Mesenchymal stem cell (in vitro differentiated cells and primary cell): Measurements from ENCODE around the gene HHIPL1.

Experiments used
- DNase-seq: peaks from one replicate; pipeline ENCODE4 v3.0.0-alpha.2; 2013
- H2AFZ ChIP-seq: one replicate; pipeline ENCODE4 v1.6.1; 2013; ENCODE audit warnings: low read depth, mild to moderate bottlenecking, control low read depth, inconsistent platforms, low read length, moderate library complexity
- H2AK5ac ChIP-seq: 2 replicates; pipeline ENCODE4 v1.6.1; 2013; ENCODE audit warnings: low read length, moderate library complexity, mild to moderate bottlenecking, inconsistent platforms; ENCODE audit not compliant: severe bottlenecking
- H2BK120ac ChIP-seq: one replicate; pipeline ENCODE4 v1.6.1; 2013; ENCODE audit warnings: low read depth, mild to moderate bottlenecking, inconsistent platforms, low read length, moderate library complexity
- H2BK12ac ChIP-seq, 2 experiments: one replicate each; pipeline ENCODE4 v1.6.1; 2013; ENCODE audit warnings: inconsistent platforms in 2 of 2, low read length in 2 of 2, mild to moderate bottlenecking in 2 of 2, moderate library complexity in 2 of 2, control low read depth in 1 of 2
- H2BK15ac ChIP-seq: one replicate; pipeline ENCODE4 v1.6.1; 2013; ENCODE audit warnings: mild to moderate bottlenecking, low read depth, inconsistent platforms; ENCODE audit not compliant: poor library complexity, severe bottlenecking
- H2BK5ac ChIP-seq: 2 replicates; pipeline ENCODE4 v1.6.1; 2013; ENCODE audit warnings: low read depth, mild to moderate bottlenecking, low read length, control low read depth, inconsistent platforms; ENCODE audit not compliant: poor library complexity, severe bottlenecking
- H3K14ac ChIP-seq, 2 experiments: one replicate each; pipeline ENCODE4 v1.6.1; 2013; ENCODE audit warnings: inconsistent platforms in 2 of 2, low read length in 2 of 2, control low read depth in 1 of 2, mild to moderate bottlenecking in 1 of 2, moderate library complexity in 1 of 2
- H3K18ac ChIP-seq, 2 experiments: one replicate each; pipeline ENCODE4 v1.6.1; 2013; ENCODE audit warnings: inconsistent platforms in 2 of 2, low read length in 2 of 2, control low read depth in 1 of 2, low read depth in 1 of 2, mild to moderate bottlenecking in 1 of 2
- H3K23ac ChIP-seq, 2 experiments: one replicate each; pipeline ENCODE4 v1.6.1; 2013; ENCODE audit warnings: inconsistent platforms in 2 of 2, low read length in 2 of 2, mild to moderate bottlenecking in 2 of 2, moderate library complexity in 2 of 2, control low read depth in 1 of 2
- H3K27ac ChIP-seq: 2 replicates; pipeline ENCODE4 v1.5.1; 2013; ENCODE audit warnings: mild to moderate bottlenecking, moderate library complexity, low read length, control low read depth, inconsistent platforms; ENCODE audit not compliant: poor library complexity, severe bottlenecking
- H3K27me3 ChIP-seq, 2 experiments: 2 replicates each; pipeline versions ENCODE4 v1.6.1 to v1.7.0; 2013; ENCODE audit warnings: low read length in 2 of 2, mild to moderate bottlenecking in 2 of 2, moderate library complexity in 2 of 2, control low read depth in 1 of 2, inconsistent platforms in 1 of 2; ENCODE audit not compliant: control insufficient read depth in 1 of 2, insufficient read depth in 1 of 2
- H3K36me3 ChIP-seq, 2 experiments: 2 replicates each; pipeline versions ENCODE4 v1.6.1 to v1.7.0; 2013; ENCODE audit warnings: low read length in 2 of 2, control low read depth in 1 of 2, inconsistent platforms in 1 of 2, low read depth in 1 of 2, mild to moderate bottlenecking in 1 of 2; ENCODE audit not compliant: insufficient read depth in 2 of 2, control insufficient read depth in 1 of 2
- H3K4ac ChIP-seq, 2 experiments: one replicate each; pipeline ENCODE4 v1.6.1; 2013; ENCODE audit warnings: inconsistent platforms in 2 of 2, low read length in 2 of 2, mild to moderate bottlenecking in 2 of 2, moderate library complexity in 2 of 2, control low read depth in 1 of 2, low read depth in 1 of 2
- H3K4me1 ChIP-seq: 2 replicates; pipeline ENCODE4 v1.6.1; 2013; ENCODE audit warnings: low read depth, low read length, control low read depth; ENCODE audit not compliant: control insufficient read depth, insufficient read depth
- H3K4me2 ChIP-seq: 2 replicates; pipeline ENCODE4 v1.6.1; 2013; ENCODE audit warnings: low read length, mild to moderate bottlenecking, inconsistent platforms; ENCODE audit not compliant: poor library complexity, severe bottlenecking
- H3K4me3 ChIP-seq, 2 experiments: 2 replicates each; pipeline versions ENCODE4 v1.5.1 to v1.7.0; 2013; ENCODE audit warnings: low read length in 2 of 2, mild to moderate bottlenecking in 2 of 2, control low read depth in 1 of 2, low read depth in 1 of 2; ENCODE audit not compliant: insufficient read depth in 1 of 2
- H3K79me1 ChIP-seq: replicated peaks from 2 replicates; pipeline ENCODE4 v1.6.1; 2013; ENCODE audit warnings: mild to moderate bottlenecking, control low read depth, low read length, inconsistent platforms; ENCODE audit not compliant: poor library complexity, severe bottlenecking
- H3K9ac ChIP-seq: 2 replicates; pipeline ENCODE4 v1.7.0; 2013; ENCODE audit warnings: mild to moderate bottlenecking, low read length, moderate library complexity
- H3K9me3 ChIP-seq: 2 replicates; pipeline ENCODE4 v1.7.0; 2013; ENCODE audit warnings: mild to moderate bottlenecking, low read length; ENCODE audit not compliant: control insufficient read depth
- H4K8ac ChIP-seq: one replicate; pipeline ENCODE4 v1.6.1; 2013; ENCODE audit warnings: inconsistent platforms, mild to moderate bottlenecking, low read length, moderate library complexity
- H4K91ac ChIP-seq: one replicate; pipeline ENCODE4 v1.6.1; 2013; ENCODE audit warnings: mild to moderate bottlenecking, low read length, inconsistent platforms
- WGBS: methylation state at CpG from one replicate; pipeline ENCODE4 v1.1.7; 2013; ENCODE audit warnings: mixed read lengths; 5-methylcytosine and 5-hydroxymethylcytosine counted together

Gene HHIPL1

DNA sequence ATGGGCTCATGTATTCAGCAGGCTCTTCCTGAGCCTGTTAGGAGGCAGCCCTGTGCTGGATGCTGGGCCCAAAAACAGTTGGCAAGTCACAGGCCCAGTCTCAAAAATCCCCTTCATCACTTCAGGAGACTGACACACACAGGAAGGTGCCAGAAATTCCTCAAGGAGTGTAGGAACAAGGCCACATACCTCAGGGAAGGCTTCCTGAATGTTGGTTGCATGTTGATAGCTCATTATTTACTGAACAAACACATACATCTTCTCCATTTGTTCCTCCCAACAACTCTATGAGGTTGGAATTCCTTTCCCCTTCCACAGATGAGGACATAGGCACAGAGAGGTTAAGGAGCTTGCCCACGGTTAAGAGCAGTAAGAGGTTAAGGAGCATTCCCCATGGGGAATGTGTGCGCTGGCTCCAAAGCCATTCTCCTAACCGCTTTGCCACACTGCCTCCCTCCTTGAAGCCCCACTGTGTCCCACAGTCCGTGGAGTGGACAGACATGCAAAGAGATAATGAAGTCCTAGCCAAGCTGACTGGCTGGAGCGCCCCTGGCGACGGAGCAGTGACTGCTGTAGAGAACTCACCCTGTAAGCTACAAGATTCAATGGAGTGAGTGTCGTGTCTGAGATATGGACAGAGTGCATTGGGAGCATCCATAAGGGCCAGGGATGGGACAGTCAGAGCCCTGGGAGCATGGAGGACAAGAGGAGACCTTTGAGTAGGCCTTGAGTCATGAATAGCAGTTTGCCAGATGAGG is 3.3 kb downstream of the HHIPL1 start:
- H4K8ac ChIP-seq = no peak overlapping the region
- peaks cover 0 to 9% of the 10 kb centered on the region in 2 experiments for H3K27me3 ChIP-seq
- H3K4me1 ChIP-seq = peaks cover 22% of the 10 kb centered on the region
- no peaks in the 10 kb centered on the region for H3K9me3 ChIP-seq
- H3K79me1 ChIP-seq = no peaks in the 10 kb centered on the region
- H2BK5ac ChIP-seq = no peak overlapping the region
- H3K18ac ChIP-seq = no peak overlapping the region
- 84% methylated on average over 8 of the region's 8 CpGs for WGBS
- no peak overlapping the region for H3K14ac ChIP-seq
- H2AK5ac ChIP-seq = no peak overlapping the region
- no peak overlapping the region for H3K4me2 ChIP-seq
- H3K4ac ChIP-seq = no peak overlapping the region
- no peak overlapping the region for H3K9ac ChIP-seq
- H4K91ac ChIP-seq = no peak overlapping the region
- no peak for DNase-seq
- H2BK15ac ChIP-seq = no peak overlapping the region
- H2AFZ ChIP-seq = no peak overlapping the region
- no peak overlapping the region for H3K27ac ChIP-seq
- H3K36me3 ChIP-seq = no peaks in the 10 kb centered on the region
- no peak overlapping the region for H3K4me3 ChIP-seq
- H2BK120ac ChIP-seq = no peak overlapping the region
- no peak overlapping the region for H3K23ac ChIP-seq
- no peak overlapping the region for H2BK12ac ChIP-seq

DNA sequence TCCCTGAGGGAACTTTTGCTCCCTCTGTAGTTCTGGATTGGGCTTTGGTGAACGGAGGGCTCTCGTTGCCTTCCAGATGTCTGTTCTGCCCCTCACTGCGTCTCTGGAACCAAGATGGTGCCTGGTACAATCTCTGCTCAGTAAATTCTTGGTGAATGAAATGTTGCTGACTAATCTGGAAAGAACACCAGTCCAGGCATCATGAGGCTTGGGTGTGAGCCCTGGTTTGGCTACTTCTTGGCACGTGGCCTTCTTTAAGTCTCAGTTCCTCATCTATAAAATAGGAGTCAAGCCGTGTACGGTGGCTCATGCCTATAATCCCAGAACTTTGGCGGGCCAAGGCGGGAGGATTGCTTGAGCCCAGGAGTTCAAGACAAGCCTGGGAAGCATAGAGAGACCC is 4.3 kb downstream of the HHIPL1 start:
- no peak for DNase-seq
- no peak overlapping the region for H3K4me3 ChIP-seq
- H3K9ac ChIP-seq = no peak overlapping the region
- H3K4me1 ChIP-seq = peaks cover 22% of the 10 kb centered on the region
- no peak overlapping the region for H3K4ac ChIP-seq
- H3K4me2 ChIP-seq = no peak overlapping the region
- H4K8ac ChIP-seq = no peak overlapping the region
- H3K27me3 ChIP-seq = peaks cover 0 to 9% of the 10 kb centered on the region in 2 experiments
- no peak overlapping the region for H3K27ac ChIP-seq
- no peak overlapping the region for H2BK5ac ChIP-seq
- H3K36me3 ChIP-seq = no peaks in the 10 kb centered on the region
- H3K14ac ChIP-seq = no peak overlapping the region
- no peak overlapping the region for H2BK120ac ChIP-seq
- H3K18ac ChIP-seq = no peak overlapping the region
- H3K9me3 ChIP-seq = no peaks in the 10 kb centered on the region
- no peak overlapping the region for H2AFZ ChIP-seq
- H4K91ac ChIP-seq = no peak overlapping the region
- no peak overlapping the region for H2BK15ac ChIP-seq
- no peak overlapping the region for H2AK5ac ChIP-seq
- WGBS = 83% methylated on average over 8 of the region's 8 CpGs
- no peaks in the 10 kb centered on the region for H3K79me1 ChIP-seq
- H3K23ac ChIP-seq = peak overlapping the region in 1 of 2 experiments; percentile 48
- no peak overlapping the region for H2BK12ac ChIP-seq

DNA sequence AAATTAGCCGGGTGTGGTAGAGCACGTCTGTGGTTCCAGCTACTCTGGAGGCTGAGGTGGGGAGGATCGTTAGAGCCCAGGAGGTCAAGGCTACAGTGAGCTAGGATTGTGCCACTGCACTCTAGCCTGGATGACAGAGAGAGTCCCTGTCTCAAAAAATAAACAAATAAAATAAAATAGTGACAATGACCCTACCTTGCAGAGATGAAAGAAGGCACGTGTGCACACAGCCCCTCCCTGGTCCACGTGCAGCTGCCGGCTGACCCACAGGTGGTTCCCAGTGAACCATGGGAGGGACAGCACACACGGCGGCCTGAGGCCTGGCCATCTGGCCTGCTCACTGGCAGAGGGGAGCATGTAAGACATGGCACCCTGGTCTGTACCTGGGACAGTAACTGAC is 4.7 kb downstream of the HHIPL1 start:
- Histone ChIP-seq H3K23ac (no peak overlapping the region), H3K18ac (no peak overlapping the region), H2BK5ac (no peak overlapping the region), H3K4me1 (peaks cover 22% of the 10 kb centered on the region), H2BK120ac (no peak overlapping the region), H3K9ac (no peak overlapping the region), H3K4ac (no peak overlapping the region), H3K27ac (no peak overlapping the region), H4K8ac (no peak overlapping the region), H2AFZ (no peak overlapping the region), H3K79me1 (no peaks in the 10 kb centered on the region), H3K27me3 (peaks cover 0 to 6% of the 10 kb centered on the region in 2 experiments), H2BK15ac (no peak overlapping the region), H2AK5ac (no peak overlapping the region), H3K4me3 (no peak overlapping the region), H2BK12ac (no peak overlapping the region), H3K14ac (peak overlapping the region in 1 of 2 experiments; percentile 38), H3K4me2 (no peak overlapping the region), H3K9me3 (no peaks in the 10 kb centered on the region), H4K91ac (no peak overlapping the region), H3K36me3 (no peaks in the 10 kb centered on the region)
- DNase-seq = no peak
- 91% methylated on average over 8 of the region's 8 CpGs for WGBS

DNA sequence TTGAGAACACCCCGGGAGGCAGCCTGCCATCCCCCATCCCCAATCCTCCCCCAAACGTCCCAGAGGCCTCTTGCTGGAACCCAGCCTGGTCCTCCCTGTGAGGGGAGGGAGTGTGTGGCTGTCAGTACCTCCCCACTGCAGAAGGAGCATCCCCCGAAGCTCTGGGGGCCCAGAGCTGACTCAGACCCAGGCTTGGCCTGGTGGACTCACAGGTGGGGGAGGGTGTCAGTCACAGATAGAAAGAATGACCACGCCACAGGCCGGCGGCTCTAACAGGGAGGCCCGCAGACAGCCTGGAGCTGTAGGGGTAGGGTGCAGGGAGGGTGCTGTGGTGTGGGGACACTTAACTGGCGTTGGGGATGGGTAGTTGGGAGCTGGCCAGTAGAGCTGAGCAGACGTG is 5.3 kb downstream of the HHIPL1 start:
- Histone ChIP-seq H3K4me1 (peaks cover 19% of the 10 kb centered on the region), H4K91ac (no peak overlapping the region), H3K9ac (no peak overlapping the region), H2AFZ (no peak overlapping the region), H3K4me3 (no peak overlapping the region), H3K14ac (no peak overlapping the region), H3K27ac (no peak overlapping the region), H3K9me3 (no peaks in the 10 kb centered on the region), H3K4ac (no peak overlapping the region), H3K27me3 (peaks cover 0 to 3% of the 10 kb centered on the region in 2 experiments), H2BK5ac (no peak overlapping the region), H4K8ac (no peak overlapping the region), H3K36me3 (no peaks in the 10 kb centered on the region), H3K79me1 (no peaks in the 10 kb centered on the region), H3K18ac (no peak overlapping the region), H2BK120ac (no peak overlapping the region), H2AK5ac (no peak overlapping the region), H3K4me2 (no peak overlapping the region), H2BK12ac (no peak overlapping the region), H2BK15ac (no peak overlapping the region), H3K23ac (peak overlapping the region in 1 of 2 experiments; percentile 23)
- 83% methylated on average over 7 of the region's 9 CpGs for WGBS
- DNase-seq = no peak
